ENCODE data around the gene CCNQ.

CCNQ gene

DNA sequence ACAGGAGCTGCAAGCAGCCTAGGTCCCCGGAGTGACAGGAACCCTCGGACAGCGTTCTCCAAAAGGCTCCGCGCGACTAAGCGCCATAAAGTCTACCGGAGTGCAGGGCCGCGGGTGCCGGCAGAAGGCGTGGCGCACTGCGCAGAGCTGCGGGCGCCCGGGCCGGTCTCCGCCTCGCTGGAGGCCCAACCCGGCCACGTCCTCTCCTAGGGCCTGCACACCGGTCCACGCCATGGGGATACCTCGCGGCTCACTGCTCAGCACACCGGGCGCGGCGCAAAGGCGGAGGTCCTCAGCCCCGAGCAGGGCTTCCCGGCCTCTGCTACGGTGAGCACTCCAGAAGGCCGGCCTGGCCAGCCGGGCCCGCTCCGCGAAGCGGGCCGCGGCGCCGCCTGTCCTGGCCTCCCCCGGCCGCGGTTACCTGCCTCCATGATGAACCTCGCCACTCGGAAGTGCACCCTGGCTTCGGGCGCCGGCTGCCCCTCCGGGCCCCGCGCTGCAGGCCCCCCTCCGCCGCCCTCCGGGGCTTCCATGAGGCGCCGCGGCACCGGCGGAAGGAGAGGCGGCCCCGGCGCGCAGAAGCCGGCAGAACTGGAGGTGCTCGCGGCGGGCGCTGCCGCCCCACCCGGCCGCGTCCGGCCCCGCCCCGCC lies at the start of gene CCNQ:
CCNQ (minus strand) TSS at position 599 of the 651 bp plus-strand sequence; CDS start at position 533, 66 bp downstream.
- peak in 5 of 6 experiments; percentile 6 to 68 (median 43) for DNase-seq

DNA sequence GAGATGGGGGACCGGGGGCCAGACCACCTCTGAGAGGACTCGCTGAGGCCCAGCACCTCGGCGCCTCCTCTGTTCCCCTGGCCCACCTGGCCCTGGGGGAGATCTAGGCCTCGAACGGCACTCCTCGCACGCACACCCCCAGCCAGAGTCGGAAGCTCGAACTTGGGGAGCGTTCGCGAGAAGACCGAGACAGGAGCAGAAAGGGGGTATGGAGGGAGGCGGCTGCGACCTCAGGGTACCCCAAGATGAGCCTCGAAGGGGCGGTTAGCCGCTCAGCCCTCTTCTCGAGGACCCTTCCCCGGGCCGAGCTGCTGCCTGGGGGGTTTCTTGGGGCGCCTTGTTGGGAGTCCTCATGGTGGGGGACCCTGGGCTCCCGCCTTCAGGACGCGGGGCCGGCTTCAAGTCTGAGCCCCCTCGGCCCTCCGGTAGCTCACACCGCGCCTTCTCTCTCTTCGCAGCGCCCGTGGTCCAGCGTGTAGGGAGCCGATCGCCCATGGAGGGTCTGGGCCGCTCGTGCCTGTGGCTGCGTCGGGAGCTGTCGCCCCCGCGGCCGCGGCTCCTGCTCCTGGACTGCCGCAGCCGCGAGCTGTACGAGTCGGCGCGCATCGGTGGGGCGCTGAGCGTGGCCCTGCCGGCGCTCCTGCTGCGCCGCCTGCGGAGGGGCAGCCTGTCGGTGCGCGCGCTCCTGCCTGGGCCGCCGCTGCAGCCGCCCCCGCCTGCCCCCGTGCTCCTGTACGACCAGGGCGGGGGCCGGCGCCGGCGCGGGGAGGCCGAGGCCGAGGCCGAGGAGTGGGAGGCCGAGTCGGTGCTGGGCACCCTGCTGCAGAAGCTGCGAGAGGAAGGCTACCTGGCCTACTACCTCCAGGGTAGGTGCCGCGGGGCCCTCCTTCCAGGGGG lies 48.8 kb upstream of the CCNQ start:
- DNase-seq: peak in 1 of 6 experiments; percentile 16

- no peak for DNase-seq
These were observed 47.9 kb upstream of the CCNQ start, which contains the start of gene DUSP9 for GRCh38 chrX:153646620-153647373. Gene DUSP9 (plus strand): TSS chrX:153647203. CDS start chrX:153647954, 751 bp downstream.

DNA sequence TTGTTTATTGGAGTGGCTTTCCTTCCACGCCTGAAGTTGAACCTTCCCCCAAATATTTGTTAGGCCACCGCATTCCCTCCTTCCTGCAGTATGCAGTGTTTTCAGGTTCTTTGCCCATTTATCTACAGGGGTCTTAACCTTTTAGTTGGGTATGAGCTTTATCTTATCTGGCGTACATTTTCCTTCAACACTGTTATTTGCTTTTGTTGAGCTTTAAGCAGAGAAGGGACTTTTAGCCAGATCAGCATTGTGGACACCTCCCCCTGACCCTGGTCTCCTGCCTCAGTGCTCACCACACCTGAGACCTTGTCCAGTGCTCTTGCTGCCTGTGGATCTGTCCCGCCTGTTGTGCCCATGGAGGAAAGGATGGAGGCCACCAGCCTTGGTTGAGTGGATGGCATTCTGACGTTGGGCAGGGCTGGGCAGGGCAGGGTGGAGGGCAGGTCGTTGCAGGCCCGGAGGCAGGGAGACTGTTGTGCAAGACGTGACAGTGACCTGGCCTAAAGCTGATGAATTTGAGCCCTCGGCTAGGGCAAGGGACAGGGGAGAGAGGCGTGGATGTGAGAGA lies 47.1 kb upstream of the CCNQ start:
- DNase-seq: no peak

- no peak for DNase-seq
These were observed 46.2 kb upstream of the CCNQ start for GRCh38 chrX:153645151-153645550.

- DNase-seq: no peak
These were observed 45.6 kb upstream of the CCNQ start for GRCh38 chrX:153644356-153645125.

DNA sequence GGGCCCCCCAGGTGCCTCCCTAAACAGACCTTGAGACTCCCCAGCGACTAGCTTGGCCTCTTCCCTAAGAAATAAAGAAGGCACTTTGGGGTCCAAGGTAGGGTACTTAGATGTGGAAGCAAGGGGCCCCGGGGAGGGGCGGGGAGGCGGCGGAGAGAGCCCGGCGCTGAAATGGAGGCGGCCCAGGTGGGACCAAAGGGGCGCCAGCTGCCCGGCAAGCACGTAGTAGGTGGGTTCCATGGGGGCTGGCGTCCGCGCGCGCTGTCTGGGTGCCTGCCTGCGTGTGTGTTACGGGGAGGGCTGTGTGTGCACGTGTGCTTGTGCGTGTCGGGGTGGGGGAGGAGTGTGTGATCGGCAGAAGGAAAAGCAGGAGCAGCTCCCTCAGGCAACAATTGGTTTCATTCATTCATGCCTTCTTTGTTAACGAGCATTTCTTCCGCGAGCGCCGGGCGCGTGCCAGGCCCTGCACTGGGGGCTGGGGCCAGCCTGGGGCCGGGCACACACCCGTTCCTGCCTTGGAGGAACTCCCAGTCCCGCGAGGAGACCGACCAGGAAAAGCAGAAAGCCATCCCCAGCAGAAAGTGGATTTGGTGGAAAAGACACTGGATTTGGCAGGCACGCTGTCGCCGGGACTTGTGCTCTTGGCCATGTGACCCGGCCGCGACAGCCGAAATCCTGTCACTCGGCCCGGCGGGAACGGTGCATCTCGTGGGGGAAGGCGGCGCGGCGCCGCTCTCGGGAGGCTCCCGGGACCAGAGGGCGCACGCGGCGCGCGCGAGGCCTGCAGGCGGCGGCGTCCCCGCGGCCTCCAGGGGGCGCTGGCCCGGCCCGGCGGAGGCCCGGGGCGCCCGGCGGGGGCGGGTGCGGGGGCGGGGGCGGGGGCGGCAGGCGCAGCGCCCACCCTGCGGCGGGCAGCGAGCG lies 44.8 kb upstream of the CCNQ start:
- no peak for DNase-seq

DNA sequence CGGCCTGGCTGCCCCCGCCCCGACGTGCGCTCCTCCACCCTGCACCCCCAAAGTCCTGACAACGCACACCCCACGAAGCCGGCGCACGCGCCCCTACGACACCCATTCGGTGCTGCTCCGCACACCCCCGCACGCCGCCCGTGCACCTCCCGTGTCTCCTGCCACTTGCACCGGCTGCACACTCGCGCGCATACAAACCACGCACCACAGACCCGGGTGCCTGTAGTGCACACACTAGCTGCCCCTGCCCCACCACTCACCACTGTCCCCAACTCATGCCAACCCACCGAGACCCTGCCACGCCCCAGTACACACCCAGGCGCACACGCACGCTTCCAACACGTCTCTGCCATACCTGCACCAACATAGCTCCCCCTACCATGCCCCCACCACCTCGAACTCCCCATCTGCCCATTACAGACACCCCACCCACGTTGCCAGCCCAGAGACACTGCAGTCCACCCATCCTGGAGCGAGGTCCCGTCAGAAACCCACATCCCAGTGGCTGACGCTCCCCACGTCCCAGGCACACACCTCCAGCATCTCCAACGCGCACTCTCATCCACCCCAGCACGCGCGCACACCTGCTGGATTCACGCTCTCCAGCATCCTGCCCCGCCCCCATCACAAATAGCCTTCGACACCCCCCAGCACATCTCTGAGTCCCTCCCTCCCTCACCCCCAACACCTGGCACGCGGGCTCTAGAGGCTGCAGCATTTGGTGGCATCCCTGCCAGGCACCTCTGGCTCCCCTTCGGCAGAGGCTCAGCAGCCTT lies 43.9 kb upstream of the CCNQ start:
- DNase-seq: no peak

- DNase-seq: no peak
These were observed 43.2 kb upstream of the CCNQ start for GRCh38 chrX:153642051-153642654.

DNA sequence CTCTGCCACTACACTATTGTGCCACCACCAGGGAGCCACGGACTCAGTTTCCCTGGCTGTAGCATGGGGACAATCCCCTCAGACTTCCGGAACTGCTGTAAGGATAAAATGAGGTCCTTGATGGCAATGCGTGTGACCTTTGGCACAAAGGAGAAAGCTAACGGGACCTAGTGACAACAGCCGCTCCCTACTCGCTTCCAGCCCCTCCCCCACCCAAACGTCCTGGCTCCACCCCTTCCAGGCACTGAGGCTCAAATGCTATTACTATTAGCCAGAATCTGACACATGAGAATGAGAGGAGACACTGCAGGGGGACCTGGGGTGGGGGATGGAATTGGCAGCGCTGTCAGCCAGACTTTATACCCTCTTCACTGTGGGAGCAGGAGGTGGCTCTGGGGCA lies 42.7 kb upstream of the CCNQ start:
- no peak for DNase-seq

DNA sequence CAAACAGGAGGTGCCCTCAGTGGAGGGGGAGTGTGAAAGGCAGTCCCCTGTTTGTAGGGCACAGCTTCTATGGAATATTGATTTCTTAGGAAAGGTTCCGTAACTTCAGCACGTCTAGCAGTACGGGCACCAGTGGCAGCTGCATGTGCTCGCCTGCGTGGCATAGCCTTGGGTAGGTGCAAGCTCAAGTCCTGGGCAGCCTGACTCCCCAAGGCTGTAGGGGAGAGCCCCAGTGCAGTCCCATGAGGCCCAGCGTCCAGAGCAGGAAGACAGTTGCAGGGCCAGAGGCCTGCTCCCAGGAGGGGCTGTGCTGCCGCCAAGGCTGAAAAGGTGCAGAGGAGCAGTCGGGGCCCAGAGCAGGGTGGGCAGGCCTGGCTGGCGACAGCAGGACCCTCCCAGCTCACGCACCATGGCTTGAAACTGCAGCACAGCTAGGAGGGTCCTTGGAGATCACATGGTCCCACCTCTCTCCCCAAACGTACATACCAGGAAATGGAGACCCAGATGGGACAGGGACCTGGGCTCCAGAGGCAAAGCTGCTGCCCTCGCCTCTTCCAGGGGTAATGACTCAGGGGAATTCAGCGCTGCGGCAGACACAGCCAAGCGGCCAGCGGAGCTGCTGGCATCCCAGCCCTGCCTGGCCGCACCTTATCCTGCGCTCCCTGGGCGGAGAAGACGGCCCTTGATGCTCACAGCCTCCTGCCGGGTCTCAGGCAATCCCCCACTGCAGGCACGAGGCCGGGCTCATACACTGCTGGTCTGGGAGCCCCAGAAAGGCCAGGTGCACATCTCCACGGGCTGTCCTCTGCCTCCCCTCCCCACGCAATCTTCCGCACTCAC lies 42.0 kb upstream of the CCNQ start:
- no peak for DNase-seq

GRCh38 chrX:153640045-153640686 lies 41.2 kb upstream of the CCNQ start:
- DNase-seq: no peak

DNA sequence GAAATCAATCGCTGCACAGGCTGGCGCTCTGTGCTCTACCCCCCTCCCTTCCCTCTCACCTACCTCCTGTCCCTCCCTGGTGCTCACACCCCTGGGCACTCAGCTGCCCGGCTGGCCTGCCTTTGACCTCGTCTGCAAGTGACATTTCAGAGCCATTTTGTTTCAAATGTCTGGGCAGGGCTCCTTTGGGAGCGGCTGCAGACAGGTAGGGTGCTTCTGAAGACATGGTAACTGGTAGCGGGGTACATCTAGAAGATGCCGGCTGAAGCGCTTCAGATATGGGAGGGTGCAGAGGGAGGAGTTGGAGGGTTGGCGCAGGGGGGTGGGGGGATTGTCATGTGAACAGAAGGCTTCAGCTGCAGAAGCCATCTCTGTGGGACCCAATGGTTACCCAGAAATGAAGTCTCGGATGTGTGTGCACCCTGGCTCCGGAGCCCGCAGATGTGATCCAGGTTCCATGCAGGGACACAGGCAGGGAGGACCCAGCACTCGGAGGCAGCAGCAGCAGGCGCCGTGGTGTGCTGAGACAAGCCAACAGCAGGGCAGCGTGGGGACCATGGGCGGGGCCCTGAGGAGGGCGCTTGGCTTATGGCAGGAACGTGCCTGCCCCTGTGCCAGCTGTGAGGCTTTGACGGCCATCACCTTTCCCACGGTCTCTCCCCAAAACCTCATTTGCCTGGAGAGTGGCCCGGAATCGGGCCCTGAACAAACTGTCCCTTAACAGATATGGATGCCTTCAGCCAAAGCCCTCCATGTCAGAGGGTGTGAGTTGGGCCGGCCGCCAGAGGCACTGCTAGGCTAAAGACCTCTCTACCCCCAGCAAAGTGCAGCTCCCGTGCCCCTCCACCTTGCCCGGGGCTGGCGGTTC lies 40.5 kb upstream of the CCNQ start:
- DNase-seq: no peak

DNA sequence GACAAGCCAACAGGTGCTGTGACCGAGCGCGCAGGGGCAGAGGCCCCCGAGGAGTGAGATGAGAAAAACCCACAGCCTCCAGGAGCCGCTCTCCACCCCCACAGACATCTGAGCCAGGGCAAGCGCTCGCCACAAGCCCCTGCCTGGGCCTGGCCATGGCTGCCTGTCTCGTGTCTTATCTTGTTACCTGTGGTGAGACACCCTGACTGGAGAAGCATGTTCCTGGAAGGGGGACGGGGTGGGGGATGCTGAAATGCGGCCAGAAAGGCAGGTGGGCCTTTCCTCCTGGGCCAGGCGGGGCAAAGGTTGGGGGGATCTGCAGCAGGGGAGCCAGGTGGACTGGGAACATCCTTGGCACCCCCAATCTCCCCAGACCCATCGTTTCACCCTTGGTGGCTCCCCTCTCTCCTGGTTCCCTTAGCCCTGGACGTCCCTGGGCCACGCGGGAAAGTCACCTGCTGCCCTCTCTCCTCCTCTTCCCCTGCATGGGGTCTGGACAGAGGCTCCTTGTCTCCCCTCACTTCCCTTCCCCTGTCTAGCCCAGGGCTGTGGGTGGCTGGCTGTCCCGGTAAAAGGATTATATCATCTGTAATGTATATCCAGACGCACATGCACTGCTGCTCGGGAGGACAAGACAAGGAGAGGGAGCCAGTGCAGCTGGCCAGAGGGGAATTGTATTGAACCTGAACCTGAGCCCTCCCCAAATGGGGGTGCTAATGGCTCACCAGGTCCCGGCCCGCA lies 39.7 kb upstream of the CCNQ start:
- DNase-seq: no peak

GRCh38 chrX:153638041-153638371 lies 39.1 kb upstream of the CCNQ start:
- no peak for DNase-seq
